GM18867 (cell line): Measurements from ENCODE around the gene INAFM1.
A peak's percentile ranks its signal among the peaks of the same experiment; 100 is the strongest.
"Not testable (repeated sequence)": the region's sequence is repeated elsewhere in the genome, so short reads cannot be mapped to it uniquely, and the experiment has no call there.

ENCODE experiments used
- ATAC-seq: cut with Tn5 transposase; IDR thresholded peaks from one replicate; pipeline ENCODE4 v1.9.1; 2021; ENCODE audit warnings: mild to moderate bottlenecking, moderate library complexity; ENCODE audit not compliant: unreplicated experiment

Gene INAFM1

GRCh38 chr19:47267350-47267759 is 7.3 kb upstream of the INAFM1 start:
- no peak for ATAC-seq

- no peak for ATAC-seq
Observed at GRCh38 chr19:47268028-47268427, 6.7 kb upstream of the INAFM1 start.

GRCh38 chr19:47269596-47269995 is 5.1 kb upstream of the INAFM1 start:
- ATAC-seq, result no peak

GRCh38 chr19:47270408-47270807 is 4.3 kb upstream of the INAFM1 start:
- ATAC-seq, result no peak

- no peak for ATAC-seq
Observed at GRCh38 chr19:47271949-47272348, 2.7 kb upstream of the INAFM1 start.

- ATAC-seq, result no peak
Observed at GRCh38 chr19:47272448-47273312, 2.0 kb upstream of the INAFM1 start.

- peak; percentile 53 for ATAC-seq
Observed at GRCh38 chr19:47273313-47274070, 1.2 kb upstream of the INAFM1 start.

- peak; percentile 32 for ATAC-seq
Observed at GRCh38 chr19:47274891-47275761, 441 bp downstream of the INAFM1 start.

- ATAC-seq, result no peak
Observed at GRCh38 chr19:47275791-47276461, 1.2 kb downstream of the INAFM1 start.

- ATAC-seq, result not testable (repeated sequence)
Observed at GRCh38 chr19:47276513-47276912, 1.8 kb downstream of the INAFM1 start.

- no peak for ATAC-seq
Observed at GRCh38 chr19:47280183-47280797, 5.6 kb downstream of the INAFM1 start.

- ATAC-seq, result no peak
Observed at GRCh38 chr19:47283405-47284059, 8.8 kb downstream of the INAFM1 start.

- no peak for ATAC-seq
Observed at GRCh38 chr19:47284324-47284899, 9.7 kb downstream of the INAFM1 start.

GRCh38 chr19:47296036-47296435 is 21.4 kb downstream of the INAFM1 start:
- ATAC-seq, result peak; percentile 48

GRCh38 chr19:47300867-47301266 is 26.2 kb downstream of the INAFM1 start:
- ATAC-seq, result not testable (repeated sequence)

GRCh38 chr19:47302249-47302648 is 27.6 kb downstream of the INAFM1 start:
- no peak for ATAC-seq

GRCh38 chr19:47303966-47304365 is 29.3 kb downstream of the INAFM1 start:
- no peak for ATAC-seq

GRCh38 chr19:47305309-47305751 is 30.6 kb downstream of the INAFM1 start:
- ATAC-seq, result no peak

- ATAC-seq, result no peak
Observed at GRCh38 chr19:47306303-47306702, 31.6 kb downstream of the INAFM1 start.
